NCI-H1694 (cell line): ENCODE results near the gene PIK3R1.

Experiments
- DNase-seq: peaks from one replicate; lab custom pipeline; 2025; lab: John Stamatoyannopoulos, UW

Gene PIK3R1

DNA sequence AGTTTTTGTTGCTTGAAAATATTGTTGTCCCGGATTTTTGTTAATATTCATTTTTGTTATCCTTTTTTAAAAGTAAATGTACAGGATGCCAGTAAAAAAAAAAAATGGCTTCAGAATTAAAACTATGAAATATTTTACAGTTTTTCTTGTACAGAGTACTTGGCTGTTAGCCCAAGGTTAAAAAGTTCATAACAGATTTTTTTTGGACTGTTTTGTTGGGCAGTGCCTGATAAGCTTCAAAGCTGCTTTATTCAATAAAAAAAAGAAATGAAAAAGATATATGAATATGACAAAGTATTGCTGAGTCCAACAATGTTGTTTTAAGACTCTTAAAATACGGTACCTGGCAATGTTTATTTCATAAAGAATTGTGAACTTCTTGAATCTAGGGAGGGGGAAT lies 82.9 kb downstream of the PIK3R1 start:
- DNase-seq = no peak

DNA sequence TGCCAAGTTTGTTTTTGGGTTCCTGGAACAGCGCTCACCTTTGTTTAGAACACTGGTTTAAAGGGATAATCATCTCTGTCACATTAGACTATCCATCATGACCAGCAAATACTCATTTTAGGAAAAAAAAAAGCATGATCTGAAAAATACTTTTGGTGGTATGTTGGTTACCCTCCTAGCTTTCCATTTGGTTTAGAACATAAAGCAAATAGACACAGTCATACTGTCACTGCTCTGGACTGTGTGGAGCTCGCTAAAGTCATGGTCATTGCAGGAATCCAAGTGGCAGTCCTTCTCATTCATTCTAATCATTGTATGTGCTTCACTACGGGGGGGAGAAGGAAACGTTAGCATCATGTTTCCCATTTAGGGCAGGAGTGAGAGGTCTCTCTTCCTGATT lies 83.5 kb downstream of the PIK3R1 start:
- no peak for DNase-seq

DNA sequence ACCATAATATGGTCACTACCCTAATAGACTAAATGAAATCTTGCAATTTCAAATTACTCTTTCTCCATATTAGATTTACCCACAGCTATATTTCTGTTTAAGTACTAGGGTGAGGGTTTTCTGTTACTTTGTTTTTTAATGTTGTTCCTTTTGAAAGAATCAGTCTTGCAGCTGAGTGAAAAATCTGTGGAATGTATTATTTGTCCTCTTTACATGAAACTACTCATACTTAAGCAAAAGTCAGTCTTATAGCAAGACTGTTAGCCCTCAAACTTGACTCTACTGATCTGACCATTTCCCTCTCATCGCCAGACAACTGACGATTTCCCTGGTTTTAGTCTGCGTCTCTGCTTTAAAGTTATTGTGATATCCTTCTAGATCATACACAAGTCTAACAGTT lies 84.0 kb downstream of the PIK3R1 start:
- DNase-seq = no peak

DNA sequence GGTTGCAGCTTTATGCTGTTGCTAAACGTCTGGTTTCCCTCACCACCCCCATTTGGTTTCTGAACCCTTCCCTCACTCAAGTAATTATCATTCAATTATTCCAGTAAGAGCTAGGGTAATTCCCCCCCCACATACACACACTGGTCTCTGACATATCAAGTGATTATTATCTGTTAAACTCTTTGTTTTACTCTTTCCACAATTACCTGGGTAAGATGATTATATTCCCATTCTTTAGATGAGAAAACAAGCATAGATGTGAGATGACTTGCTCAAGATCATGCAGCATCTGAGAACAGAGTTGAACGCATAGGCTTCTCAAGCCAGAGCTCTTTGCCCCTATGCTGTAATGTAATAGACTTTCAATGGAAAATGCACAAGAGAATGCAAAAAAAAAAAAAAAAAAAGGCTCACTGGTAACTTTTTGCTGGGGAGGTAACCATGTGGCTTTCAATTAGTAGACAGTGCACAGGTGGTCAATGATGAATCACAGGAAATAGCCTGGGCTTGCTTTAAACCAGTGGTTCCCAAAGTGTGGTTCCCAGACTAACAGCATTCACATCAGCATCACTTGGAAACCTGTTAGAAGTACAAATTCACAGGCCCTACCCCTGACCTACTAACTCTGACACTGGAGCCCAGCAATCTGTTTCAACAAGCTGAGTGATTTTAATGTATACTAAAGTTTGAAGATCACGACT lies 87.6 kb downstream of the PIK3R1 start:
- DNase-seq = no peak

DNA sequence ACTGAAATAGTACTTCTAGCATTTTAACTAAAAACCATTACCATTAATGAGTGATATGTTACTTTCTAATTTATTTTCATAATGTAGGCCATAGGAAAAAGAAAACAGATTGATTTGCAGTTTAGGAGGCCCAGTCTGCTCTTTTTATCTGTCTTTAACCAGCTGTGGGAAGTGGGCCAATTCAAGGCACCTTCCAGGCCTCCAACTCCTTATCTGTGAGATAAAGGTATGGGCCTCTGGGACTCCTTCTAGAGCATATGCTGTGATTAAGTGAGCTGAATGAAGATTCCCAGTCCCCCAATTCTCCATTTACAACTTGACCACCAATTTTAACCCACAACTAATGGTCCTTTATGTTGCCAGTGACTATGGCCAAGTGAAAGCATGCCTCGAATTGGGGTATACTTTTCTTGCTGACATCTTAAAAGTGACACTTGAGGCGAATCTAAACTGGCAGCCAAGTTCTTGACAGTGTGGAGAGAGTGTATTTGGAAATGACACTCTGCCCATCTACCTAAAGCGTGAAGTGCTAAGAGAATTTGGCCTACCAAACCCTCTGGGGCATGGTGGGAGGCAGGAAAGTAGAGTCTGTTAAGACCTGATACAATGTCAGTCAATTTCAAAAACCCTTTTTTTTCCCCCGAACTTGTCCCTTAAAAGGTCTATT lies 88.3 kb downstream of the PIK3R1 start:
- DNase-seq = no peak

DNA sequence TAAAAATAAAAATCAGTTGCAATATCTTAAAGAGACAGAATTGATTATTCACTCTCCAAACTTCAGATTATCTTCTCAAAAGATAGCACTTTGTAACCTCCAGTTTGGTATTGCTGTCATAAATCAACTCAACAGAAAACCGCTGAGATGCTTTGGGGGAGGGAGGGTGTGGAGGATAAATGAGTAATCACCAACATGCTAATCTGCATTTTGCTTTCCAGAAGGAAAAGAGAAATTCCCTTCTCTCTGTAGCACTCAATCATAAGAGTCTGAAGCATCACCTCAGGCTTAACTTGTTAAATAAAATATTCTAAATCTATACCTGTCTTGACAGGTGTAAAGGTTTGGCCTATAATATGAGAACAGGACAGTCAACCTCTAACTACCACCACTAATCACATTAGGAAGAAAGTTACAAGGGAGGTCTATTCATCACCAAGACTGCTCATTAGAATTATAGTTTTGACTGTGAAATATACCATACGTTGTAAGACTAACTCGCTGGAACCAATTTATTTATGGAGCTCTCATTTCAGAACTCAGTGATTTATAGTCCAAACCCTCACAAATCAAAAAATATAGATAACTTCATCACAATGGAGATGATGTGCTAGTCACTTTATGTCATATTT lies 89.0 kb downstream of the PIK3R1 start:
- no peak for DNase-seq

DNA sequence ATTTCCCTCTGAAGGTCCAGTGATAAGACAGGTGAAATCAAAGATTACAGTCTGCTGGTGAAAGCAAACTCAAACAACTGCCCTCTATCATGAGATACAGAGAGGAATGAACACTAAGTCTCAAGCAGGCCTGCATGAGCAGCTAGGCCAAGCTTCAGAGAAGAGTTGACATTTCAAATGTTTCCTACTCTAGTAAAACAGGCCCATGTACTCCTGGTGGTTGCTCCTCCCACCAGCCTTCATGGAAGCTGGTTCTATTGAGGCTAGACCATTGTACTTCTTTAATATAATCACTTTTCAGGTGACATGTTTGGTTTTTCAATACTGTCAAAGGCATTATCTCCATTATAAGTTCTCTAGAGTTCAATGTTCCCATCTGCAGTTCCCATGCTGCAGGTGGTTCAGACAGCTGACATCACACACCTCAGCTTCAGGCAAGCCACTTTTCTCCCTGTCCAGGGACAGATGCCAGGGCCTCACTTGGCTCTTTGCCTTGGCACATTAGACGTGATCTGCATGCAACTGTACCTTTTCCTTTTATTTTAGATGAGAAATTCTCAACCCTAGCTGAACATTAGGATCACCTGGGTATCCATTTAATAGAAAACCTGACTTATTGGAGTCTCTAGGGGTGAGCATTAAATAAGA lies 89.8 kb downstream of the PIK3R1 start:
- no peak for DNase-seq

DNA sequence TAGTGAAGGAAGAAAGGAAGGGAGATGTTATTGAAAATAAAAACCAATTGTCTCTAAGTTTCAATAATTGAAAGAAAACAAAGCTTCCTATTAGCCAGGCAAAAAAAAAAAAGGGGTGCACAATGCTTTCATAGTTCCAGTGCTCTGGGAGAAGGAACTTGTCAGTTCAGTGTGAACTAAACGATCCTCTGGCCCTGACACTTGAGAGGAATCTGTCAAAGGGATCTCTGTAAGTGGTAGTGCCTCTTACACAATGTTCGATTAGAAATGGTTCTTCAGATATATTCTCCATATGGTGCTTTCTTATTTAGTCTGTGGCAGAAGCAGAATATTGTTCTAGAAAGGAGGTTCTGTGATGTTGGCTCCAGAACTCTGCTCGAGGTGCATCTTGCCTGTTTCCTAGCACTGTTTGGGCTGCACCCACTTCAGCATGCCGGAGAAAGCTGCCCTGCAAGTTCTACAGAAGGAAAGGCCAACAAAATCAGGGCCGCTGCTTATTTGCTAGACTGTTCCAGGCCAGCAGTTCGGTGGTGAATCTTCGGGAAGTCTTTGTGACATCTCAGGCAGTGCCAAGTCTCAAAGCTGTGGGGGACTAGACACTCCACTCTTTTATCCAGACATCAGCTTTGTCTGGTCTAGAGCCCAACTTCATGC lies 90.9 kb downstream of the PIK3R1 start:
- DNase-seq = no peak

DNA sequence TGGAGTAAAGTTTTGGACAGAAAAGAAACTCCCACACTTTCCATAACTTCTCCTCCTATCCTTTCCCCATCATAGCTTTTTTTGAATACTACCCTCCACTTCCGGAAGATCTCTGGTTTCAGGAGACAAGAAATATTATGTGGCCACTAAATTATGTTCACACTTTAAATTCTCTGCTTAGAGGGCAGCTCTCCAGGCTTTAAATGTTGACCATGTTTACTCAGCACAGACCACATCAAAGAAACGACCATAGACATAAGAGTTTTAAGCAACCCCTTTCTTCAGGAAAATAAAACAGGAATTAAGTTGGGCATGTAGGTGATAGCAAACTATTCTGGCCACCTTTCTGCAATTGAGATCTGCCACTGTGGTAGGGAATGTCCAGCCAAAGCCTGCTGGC lies 97.8 kb downstream of the PIK3R1 start:
- DNase-seq = no peak

DNA sequence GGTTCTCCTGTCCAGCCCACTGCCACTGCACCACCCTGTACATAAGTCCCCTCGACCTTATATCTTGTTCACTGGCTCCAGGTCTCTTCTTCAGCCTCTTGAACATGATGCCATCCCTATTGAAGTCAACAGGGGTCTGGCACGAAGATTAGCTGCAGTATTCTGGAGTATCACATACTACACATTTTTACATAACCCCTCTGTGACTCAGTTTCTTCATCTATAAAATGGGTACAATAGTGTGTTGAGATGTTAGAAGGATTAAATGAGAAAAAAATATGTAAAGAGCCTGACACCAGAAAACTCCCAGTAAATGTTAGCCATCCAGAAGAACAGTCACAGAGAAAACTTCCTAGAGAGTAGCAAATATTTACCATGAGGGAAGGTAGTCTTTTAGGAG lies 98.9 kb downstream of the PIK3R1 start:
- no peak for DNase-seq

DNA sequence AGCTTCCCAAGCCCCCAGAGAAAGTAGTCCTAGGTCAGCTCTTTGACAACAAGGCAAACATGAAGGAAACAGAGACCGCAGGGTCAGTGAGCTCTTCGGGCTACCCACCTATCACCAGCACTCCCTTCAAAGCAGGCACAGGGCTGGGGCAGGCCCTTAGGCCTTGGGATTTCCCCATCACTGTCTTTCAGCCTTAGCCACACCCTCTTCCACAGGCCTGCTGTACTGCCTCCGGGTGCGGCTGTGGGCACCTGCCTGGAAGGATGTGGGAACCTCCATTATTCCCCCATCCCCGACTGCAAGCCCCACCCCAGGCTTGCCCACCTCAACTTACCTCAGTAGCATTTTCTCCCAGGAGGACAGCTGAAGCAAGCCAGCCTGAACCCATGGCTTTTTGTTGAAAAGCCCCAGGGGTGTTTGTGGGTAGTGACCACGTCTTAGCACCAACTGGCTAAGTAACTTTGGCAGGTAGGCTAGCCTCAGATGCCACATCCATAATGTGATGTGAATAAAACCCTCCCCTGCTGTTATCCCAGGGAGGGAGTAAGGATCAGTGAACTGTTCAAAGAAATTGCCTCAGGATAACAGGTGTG lies 100.2 kb downstream of the PIK3R1 start:
- DNase-seq = no peak

DNA sequence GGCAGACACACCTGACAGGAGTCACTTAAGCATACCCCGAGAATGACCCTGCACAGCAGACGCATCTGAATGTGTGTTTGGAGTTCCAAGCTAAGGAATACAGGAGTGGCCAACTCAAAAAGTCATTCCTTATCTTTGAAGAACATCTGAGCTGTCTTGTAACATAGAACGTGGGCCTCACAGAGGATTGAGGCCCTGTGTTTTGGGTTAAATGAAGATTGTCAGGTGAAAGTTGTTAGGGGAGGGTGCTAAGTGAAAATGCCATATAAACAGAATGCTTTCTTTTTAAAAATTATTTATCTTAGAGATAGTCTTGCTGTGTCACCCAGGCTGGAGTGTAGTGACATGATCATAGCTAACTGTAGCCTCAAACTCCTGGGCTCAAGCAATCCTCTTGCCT lies 100.9 kb downstream of the PIK3R1 start:
- DNase-seq = no peak

DNA sequence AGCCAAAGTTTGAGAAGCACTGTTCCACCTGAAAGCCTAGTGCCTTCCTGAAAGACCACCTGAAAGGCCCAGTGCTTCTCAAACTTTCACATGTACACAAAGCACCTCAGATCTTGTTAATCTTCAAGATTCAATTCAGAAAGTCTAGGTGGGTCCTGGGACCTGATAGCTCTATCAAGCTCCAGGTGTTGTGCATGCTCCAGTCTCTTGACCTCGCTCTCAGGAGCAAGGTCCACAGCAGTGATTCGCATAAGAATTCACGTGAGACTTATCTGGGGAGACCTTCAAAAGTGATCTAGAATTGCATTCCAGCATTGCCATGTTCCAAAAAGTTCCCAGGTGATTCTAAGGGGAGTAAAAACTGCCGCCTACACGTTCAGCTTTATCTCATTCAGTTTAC lies 102.1 kb downstream of the PIK3R1 start:
- no peak for DNase-seq

DNA sequence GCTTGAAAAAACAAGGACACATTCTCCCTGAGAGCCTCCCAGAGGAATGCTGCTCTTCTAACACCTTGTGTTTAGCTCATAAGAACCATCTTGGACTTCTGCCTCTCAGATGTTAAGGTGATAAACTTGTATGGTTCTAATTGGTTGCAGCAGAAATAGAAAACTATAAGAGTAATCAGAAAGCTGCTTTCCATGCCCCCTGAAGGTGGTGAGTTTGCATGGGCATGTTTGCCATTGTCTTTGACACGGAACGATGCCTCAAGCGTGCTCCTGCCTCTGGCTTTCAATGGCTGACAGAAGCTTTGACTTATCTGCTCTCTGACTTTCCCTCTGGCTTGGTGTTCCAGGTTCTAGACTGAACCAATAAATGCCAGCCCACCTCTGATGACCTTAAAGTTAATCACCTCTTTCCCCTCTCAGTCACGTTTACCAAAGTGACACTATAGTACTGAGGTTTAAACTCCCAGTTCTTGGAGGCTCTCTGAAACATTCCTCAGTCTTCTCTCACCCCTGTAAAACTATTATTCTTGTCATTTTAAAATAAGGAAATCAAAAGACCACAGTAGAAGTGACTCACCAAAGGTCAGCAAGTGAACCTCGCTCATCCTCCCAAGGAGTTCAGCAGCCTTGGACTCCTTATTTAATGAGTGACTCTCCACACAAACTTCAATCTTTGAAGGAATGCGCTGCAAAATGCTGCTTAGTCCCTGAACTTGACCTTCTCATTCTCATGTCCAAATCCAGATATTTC lies 103.6 kb downstream of the PIK3R1 start:
- no peak for DNase-seq

DNA sequence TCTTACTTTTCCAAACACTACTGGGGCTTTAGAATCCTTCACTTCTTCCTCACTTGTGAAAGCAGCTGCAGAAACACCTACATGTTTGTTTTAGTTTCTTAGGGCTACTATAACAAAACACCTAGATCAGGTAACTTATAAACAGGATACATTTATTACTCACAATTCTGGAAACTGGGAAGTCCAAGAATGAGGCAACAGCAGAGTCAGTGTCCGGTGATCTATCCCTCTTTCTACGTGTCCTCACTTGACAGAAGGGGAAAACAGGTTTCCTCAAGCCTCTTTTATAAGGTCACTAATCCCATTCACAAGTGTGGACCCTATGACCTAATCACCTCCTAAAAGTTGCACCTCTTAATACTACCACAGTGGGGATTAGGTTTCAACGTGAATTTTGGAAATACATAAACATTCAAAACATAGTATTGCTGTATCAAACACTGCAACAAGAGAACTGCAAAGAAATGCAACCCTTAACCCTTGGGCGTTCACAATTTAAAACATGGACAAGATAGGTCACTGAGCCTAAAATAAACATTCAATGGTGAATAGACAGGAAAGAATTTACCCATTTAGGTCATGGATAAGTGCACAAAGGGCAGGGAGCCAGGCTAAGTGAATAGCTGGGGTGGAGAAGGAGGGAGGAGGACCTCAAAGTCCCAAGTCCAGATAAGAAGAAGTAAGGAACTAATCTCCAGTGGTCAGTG lies 104.3 kb downstream of the PIK3R1 start:
- DNase-seq = no peak

DNA sequence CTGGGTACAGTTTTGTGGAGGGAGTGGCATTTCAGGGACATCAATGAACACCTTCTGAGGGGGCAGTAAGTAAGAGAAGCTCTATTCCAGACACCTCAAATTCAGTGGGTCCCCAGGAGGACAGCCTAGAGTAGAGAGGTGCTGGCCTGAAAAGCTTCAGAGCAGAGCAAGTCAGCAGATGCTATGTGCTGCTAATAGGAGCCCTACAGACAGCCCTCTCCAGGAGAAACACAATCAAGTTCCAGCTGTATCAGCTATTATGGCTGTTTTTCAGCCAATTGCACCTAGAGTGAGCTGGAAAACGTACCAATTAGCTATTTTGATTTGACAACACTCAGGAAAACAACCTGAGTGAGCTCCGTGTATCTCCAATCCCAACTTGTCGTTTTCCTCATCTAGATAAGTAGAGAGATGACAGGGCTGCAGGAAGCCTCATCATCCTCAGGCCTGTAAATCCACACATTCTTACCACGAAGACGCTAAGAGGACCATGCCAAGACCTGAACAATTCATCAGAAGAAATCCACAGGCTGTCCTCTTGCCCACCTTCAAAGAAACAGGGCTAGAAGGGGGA lies 104.9 kb downstream of the PIK3R1 start:
- no peak for DNase-seq

DNA sequence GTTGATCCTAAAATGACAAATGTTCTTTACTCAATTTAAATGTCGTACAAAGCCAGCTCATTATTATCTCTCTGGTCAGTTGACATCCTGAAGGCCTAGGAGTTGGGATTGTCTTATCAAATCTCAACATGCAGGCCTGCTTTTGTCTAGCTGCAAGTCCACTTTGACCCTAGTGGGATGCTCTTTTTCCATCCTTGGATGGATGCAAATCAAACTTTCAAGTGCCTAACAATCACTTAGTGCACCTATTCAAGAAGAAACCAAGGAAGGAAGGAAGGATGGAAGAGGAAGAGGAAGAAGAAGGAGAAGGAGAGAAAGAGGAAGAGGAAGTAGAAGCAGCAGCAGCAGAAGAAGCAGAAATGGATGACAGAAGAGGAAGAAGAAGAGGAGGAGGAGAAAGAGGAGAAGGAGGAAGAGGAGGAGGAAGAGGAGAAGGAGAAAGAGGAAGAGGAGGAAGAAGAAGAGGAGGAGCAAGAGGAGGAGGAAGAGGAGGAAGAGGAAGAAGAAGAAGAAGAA lies 109.6 kb downstream of the PIK3R1 start:
- DNase-seq = no peak

DNA sequence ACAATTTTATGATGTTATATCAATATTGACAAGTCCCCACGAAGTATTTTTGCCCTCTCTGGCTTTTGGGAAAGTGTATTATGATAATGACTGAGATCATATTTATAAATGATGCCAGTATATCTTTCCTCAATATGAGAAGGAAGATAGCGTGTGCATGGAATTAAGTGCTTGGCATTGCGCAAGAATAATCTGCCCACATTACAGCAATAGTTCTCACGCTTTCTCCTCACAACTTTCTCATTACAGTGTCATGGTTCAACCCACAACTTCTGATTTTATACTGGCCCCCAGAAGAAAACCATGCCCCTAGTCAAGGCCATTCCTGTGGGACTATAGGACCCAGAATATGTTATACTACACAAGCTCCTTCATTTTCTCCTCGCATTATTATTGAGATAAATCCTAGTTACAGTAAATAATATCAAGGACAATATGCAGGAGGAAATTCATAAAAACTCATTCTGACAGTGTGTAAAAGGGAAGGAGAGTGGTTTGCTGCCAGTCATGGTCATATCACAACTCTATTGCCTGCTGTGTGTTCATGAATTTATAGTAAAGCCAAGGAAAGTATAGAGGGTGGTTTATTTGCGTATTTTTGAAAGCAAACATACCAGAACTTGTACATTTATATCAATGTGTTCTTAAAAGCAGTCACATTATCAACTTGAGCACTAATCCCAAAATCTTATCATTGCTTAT lies 114.1 kb downstream of the PIK3R1 start:
- DNase-seq = no peak

DNA sequence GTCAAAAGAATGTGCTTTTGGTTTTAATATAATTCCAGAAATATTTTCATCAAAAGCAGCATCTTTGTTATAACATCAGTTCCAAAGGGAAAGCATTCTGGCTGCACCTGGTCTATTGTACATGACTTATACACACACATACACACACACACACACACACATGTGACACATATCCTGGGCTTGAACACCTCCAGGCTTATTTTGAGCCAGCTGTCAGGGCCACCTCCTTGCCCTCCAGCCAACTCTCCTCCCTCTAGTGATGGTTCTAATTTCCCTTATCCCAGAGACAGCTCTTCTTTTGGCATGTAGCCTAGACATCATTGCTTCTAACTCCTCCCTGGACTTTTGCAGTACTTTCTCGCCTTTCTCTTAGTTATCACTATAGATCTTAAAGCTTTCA lies 115.0 kb downstream of the PIK3R1 start:
- no peak for DNase-seq
